HG03378 (cell line): ENCODE data around the gene OR2AJ1.

Source experiments
- ATAC-seq: cut with Tn5 transposase; IDR thresholded peaks from one replicate; pipeline ENCODE4 v1.9.1; 2021; ENCODE audit warnings: mild to moderate bottlenecking, moderate library complexity; ENCODE audit not compliant: unreplicated experiment

The OR2AJ1 gene

GRCh38 chr1:247961791-247962190 lies 37.1 kb downstream of the OR2AJ1 start:
- ATAC-seq: no peak

DNA sequence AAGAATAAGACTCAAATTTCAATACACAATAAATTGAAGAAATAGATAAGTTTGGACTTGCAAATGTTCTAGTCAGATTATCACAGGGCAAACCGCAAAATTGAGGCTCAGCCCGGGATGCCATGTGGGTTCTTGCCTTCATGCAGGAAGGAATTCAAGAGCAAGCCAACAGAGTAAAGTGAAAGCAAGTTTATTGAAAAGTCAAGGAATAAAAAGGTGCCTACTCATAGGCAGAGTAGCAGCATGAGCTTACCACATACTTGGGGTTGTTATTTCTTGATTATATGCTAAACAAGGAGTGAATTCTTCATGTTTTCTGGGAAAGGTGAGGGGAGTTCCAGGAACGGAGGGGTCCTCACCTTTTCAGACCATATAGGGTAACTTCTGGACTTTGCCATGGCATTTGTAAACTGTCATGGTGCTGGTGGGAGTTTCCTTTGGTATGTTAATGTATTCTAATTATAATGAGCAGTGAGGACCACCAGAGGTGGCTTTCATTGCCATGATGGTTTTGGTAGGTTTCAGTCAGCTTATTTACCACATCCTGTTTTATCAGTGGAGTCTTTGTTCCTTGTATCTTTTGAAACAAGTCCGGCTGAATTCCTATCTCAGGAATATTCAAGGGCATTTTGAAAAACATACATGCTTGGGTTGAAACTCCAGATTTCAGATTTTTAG lies 38.4 kb downstream of the OR2AJ1 start:
- no peak for ATAC-seq

- ATAC-seq: no peak
Observed at GRCh38 chr1:247964933-247965332, 40.2 kb downstream of the OR2AJ1 start, which contains the start of gene OR2AK2. TSS of gene OR2AK2 (plus strand) at chr1:247965233. CDS start at chr1:247965377, 144 bp downstream.

DNA sequence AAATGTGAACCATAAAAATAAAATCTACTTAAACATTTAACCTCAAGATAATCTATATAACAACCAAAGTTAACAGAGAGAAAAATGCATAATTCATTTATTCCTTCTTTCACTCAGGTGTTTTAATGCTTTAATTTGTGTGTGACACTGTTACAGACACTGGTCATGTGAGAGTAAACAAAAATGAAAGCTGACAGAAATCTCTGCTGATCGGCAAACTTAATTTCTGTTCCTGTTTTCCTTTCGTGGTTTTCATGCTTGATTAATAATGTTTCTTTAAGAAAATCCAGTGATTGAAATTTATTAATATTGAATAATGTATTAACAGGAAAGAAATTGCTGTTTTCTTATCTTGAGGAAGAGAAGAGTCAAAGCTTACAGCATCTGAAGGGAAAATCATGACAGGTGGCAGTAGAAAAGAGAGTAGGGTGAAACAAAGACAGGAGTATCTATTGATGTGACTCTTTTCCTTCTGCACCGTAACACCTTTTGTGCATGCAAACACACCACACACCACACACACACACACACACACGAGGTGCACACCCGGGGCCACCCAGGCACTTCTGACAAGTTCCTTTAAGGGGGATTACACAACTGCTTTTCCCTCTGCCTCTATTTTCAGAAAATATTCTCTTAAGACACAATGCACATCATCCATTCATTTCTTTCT lies 42.0 kb downstream of the OR2AJ1 start:
- peak; percentile 85 for ATAC-seq
